MM.1S (cell line): ENCODE data around the gene SGK1.

Experiments used
- CTCF ChIP-seq: fragments of 300-600 bp; sonication (generic); IDR thresholded peaks from 2 replicates; pipeline ENCODE4 v1.5.1; 2016; ENCODE audit warnings: antibody characterized with exemption, low read length, mixed read lengths
- EZH2phosphoT487 ChIP-seq: fragments of 300-600 bp; sonication (generic); IDR thresholded peaks from 2 replicates; pipeline ENCODE4 v1.6.1; 2018; ENCODE audit warnings: antibody characterized with exemption, low read length

- TF ChIP-seq CTCF (no peak), EZH2phosphoT487 (no peak)
Measured at GRCh38 chr6:134162932-134163331, 155.0 kb downstream of the SGK1 start.
